GM19023 (cell line): ENCODE measurements around the gene RTN1.

Experiments used
- ATAC-seq: cut with Tn5 transposase; IDR thresholded peaks from one replicate; pipeline ENCODE4 v1.9.1; 2021; ENCODE audit warnings: mild to moderate bottlenecking, moderate library complexity; ENCODE audit not compliant: unreplicated experiment

RTN1 gene

GRCh38 chr14:59633486-59633885 lies 237.1 kb downstream of the RTN1 start:
- ATAC-seq, result no peak

- no peak for ATAC-seq
These were observed 238.2 kb downstream of the RTN1 start for GRCh38 chr14:59632381-59632780.

DNA sequence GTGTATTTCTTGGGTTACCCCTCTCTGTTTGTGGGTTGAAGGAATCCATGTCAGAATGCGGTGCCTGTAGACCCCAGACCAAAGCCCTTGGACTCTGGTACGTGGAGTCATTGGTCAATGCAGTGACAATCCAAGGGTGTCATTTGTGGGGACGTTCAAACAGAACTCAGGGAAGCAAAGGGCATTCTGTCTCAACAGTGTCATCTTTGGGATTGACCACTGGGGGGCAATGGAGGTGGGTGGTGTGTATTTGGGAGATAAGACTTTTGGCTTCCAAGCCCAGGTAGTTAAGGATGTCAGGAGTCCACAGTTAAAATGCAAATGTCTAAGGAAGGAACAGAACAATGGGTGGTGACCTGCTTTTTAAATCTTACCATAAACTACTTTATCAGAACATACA lies 239.3 kb downstream of the RTN1 start:
- ATAC-seq, result no peak

DNA sequence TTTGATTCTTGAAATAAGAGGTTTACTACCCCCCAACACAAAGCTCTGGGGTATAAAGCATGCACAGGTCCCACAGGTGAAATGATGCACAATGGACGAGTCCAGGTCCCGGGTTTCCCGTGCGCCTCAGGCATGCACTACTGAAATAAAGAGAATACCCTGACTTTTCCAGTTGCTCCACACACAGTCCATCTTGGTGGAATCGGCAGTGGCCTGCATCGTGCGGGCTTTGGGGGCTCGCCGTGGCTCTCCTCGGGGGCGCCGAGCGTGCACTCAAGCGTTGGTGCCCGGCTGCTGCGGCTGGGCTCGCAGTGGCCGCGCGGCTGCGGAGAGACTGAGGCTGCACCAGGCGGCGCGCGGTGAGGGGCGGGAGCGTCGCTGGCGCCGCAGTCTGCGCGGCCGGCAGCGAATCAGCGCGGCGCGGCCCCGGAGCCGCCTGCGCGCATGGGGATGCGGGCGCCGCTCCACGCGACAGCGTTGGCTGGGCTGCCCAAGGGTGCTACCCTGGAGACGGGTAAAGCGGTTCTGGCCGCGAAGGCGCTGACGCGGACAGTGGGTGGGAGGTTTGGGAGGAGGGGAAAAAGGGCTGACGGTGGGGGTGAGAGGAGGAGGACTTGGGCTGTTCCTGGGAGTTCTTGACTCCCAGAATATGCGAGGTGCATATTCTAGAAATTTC lies 240.2 kb downstream of the RTN1 start:
- no peak for ATAC-seq

DNA sequence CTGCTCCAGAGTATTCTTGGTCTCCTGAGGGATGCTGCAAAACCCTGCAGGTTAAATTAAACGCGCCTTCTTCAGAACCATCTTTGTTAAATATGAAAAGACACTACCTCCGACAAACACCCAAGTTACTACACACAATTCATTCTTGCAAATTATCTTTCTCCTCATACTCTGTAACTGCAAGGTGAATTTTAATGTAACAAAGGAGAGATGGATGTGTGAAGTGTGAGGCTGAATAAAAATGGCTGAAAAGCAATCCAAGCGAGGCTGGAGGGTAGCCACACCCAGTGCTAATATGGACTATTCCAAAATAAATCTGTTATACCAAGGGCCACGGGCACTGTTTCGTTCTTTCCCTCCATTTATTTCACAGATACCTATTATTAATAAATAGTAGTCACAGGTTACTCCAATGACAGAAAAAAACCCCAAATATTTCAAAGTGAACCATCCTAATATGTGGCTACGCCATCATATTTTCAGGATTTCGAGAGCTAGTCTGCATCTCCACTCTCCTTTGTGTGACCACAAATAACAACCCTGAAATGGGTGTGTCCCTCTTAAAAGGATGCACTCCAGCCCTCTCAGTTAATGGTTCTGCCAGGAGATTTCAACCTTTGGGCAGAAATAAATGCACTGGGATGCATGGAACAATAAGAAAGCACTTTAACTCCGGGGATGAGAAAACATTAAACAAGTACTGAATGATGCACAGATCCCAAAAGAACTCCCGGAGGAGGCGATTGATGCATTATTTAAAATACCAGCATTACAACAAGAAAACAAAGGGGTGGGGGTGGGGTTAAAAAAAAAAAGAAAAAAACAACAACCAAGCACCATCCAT lies 240.9 kb downstream of the RTN1 start:
- no peak for ATAC-seq

DNA sequence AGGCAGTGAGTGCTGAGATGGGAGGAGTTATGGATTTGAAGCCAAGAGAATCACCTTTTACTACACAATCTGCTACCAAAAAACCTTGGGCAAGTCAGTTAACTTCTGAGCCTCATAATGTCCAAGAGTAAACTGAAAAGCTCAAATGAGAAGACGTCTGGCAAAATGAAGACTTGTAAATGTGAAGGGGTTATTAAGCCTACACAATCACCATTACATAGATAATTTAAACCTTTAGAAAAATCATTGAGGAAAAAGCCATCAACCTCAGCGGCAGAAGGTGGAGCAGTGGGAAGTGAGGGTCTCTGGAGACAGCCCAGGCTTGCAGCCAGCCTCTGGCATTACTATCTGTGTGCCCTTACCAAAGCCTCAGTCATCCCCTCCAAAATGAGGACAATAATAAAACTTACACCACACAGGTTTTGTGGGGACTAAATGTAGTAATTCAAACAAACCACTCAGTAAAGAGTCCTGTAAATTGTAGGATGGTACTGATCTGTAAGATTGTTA lies 243.5 kb downstream of the RTN1 start:
- ATAC-seq, result no peak

DNA sequence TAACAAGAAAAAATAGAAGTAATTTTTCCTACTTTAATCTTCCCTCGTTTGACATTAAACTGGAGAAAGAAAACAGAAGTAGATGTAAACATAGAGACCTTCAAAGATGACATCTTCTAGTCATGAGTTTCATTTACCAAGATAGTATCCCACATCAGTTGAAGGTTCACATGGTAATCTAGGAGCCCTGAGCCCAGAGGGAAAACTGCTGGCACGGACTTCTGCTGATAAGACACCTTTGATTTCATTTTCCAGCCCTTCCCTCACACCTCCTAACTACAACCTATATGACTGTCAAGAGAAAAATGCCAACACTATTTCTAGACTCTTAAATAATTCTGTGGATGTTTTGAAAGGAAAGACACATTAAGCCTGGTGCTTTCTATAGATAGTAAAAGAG lies 247.9 kb downstream of the RTN1 start:
- ATAC-seq, result no peak

DNA sequence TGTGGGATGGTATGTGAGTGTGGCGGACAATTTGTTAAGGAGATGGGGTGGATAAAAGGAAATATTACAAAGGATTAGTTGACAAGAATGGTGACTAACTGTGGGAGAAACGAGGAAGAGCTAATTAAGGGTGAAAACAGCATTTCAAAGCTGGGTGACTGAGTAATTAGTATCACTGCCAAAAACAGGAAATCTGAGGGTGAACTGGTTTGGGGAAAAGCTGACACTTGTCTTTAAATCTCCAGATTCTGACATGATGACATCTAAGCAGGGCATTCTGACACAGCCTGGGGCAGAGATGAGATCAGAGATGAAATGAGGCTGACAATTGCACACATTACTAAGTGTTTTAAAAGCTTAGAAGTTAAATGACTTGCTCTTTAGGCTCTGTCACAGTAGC lies 251.5 kb downstream of the RTN1 start:
- no peak for ATAC-seq

DNA sequence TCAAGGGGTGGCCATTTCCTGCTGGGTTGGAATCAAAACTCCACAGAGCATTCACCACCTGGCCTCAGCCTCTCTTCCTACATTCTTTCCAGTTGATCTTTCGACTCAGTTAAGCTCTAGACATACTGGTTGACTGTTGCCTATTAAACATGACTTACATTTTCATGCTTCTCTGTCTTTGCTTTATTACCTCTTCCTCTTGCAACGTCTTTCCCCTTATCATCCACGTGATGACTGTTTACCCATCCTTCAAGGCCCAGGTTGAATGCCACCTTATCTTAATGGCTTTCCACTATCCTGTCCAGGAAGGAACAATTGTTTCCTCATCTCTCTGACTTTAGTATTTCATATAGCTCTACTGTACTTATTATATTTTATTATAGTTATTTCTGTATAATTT lies 269.5 kb downstream of the RTN1 start:
- ATAC-seq, result no peak

GRCh38 chr14:59600211-59600945 lies 270.2 kb downstream of the RTN1 start:
- ATAC-seq, result no peak

DNA sequence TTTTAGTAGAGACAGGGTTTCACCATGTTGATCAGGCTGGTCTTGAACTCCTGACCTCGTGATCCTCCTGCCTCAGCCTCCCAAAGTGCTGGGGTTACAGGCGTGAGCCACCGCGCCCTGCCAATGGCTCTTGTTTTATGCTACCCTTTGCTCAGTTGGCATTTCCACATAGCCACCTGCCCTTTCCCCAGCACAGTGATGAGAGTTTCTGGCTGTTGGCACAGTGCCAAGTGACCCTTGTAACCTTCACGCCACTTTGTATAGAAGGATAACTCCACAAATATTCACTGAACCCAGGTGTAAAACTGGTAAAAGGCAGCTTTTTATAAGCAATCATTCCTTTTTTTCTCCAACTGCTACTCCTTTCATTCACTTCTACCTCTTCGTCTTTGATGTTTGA lies 275.5 kb downstream of the RTN1 start:
- ATAC-seq, result no peak

DNA sequence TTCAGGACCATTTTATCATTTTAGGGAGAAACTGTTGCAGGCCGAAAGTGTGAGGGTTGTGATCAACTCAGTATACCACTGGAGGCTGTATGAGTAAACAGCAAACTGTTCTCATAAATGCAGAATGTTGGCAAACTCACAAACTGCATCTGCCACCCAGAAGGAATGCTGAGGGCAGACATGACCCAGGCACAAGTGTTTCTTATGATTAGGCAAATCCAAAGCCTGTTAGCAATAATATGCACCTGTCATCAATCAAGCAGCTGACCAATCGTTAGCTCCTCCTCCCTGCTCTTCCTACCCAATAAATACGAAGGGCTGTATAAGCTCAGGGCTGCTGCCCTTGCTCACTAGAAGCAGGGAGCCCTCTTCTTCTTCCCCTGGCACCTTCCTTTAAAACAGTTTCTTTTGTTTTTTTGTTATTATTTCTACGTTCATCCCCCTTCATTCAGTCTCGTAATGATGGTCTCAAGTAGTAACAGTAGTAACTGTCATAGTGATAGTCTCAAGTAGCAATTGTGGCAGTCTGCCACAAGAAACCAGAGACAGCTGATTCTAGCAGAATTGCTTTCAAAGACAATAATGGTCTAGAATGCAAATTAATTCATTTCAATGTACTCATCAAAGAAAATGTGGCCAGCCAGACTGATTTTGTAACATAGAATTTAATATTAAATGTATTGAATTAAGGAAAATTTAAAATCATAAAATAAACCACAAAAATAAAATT lies 278.8 kb downstream of the RTN1 start:
- no peak for ATAC-seq

- ATAC-seq, result no peak
These were observed 282.5 kb downstream of the RTN1 start for GRCh38 chr14:59588101-59588500.

DNA sequence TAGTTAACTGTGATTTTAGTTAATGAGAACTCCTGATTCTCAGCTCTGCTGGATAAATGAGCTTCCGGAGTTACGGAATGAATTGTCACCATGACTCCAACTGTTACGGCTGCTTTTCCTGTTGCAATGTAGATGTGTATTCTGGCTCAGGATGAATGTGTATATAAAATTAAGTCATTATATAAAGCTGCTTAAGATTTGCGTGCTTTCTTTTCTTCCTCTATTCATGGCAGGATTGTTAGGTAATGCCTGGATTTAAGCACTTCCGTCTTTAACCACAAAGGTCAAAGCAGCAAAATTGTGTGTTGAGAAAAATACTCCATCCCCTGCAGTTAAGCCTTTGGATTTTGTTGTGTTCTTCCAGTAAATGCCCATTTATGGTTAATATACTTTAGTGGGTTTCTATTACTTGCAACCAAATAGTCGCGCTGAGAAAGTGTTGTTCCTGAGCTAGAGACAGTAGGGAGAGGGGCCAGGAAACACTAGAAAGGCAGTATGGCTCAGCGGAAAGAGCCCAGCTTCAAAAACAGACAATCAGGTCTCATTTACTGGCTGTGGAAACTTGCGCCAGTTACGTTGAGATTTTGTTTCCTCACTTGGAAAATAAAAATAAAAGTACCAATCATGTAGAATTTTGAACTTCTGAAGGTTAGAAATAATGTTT lies 284.6 kb downstream of the RTN1 start:
- no peak for ATAC-seq

- no peak for ATAC-seq
These were observed 286.8 kb downstream of the RTN1 start for GRCh38 chr14:59583755-59584154.

DNA sequence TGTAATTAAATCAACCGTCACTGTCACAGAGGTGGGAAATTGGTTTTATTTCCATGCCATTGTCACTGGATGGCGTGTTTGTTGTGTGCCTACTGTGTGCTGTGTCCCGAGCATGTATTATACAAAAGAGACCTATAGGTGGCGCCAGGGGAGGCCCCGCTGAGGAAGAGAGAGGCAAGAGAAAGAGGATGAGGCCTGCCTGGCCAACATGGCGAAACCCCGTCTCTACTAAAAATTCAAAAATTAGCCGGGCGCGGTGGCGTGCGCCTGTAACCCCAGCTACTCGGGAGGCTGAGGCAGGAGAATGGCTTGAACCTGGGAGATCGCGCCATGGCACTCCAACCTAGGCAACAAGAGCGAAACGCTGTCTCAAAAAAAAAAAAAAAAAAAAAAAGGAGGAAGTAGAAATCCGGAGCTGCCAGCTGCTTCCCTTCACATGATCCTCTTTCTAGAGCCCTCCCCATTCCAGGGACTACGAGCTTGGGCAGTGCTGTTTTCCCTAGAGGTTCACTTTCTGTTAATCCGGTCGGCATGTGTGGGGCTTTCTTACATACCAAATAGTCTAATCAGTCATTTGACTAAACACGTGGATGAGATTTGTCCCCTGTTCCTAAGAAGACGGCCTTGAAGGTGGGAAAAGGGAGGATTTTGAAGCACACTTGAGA lies 287.6 kb downstream of the RTN1 start:
- ATAC-seq, result no peak

GRCh38 chr14:59582161-59582560 lies 288.4 kb downstream of the RTN1 start:
- ATAC-seq, result no peak

DNA sequence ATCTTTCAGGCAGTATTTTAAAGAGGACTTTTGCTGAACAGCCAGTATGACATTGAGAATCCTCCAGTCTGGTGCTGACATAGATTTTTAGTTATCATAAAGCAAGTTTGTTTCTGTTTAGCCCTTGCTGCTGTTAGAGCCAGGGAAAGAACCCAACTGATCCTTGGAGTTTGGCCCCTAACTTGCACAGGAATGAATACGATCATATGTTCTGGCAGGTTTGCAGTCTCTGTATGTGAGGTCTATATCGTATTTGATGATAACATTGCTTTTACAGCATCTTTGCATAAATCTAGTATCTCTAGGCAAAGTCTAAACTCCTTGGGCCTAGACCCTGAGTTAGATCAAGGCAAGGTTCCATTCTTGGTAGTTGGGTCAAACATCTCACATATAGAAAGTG lies 289.7 kb downstream of the RTN1 start:
- ATAC-seq, result no peak

- ATAC-seq, result peak; percentile 97
These were observed 294.0 kb downstream of the RTN1 start, which contains the start of gene CCDC175 for GRCh38 chr14:59576332-59577294. CCDC175 (minus strand) TSS chr14:59576812; CDS start chr14:59576775, 37 bp downstream.
